ENCODE measurements around the gene ATOH7. TPM values are rescaled to one million over a fixed set of nuclear protein-coding genes. Genes with fewer than 3 reads are reported as not detected.

ATOH7 gene
- total and polyA plus RNA-seq, 2 donors (not counting 1 experiment from before 2014, with no cell fraction given), result not detected

DNA sequence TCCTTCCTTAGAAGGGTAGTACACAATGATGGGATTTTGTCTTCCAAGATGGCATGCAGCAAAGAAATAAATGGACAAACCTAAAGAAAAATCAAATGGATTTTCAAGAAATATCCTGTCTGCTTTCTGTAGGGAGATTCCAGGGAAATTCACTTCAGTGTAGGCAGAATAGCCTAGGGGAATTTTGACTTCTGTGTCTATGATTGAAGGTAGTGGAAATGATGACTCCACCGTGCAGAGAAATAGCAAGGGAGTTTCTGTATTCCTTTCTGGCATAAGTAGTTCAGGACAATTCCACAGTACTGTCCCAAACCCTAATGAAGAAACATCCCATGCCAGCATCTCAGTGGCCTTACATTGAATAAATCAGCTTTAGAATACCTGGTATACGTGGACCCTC, 9.5 kb downstream of the ATOH7 start:
- H3K9me3 ChIP-seq (ENCODE audit: control extremely low read depth in 1 of 3, control insufficient read depth in 2 of 3, insufficient read depth in 1 of 3, low read length in 2 of 3), result no peaks in the 10 kb centered on the region
- H3K4me3 ChIP-seq (ENCODE audit: control extremely low read depth in 1 of 5, extremely low read depth in 1 of 5, insufficient read depth in 1 of 5, low read depth in 2 of 5, low read length in 4 of 5), result no peak overlapping the region
- H3K9me3 Mint-ChIP-seq (ENCODE audit: insufficient read depth), result no peaks in the 10 kb centered on the region
- H3K9ac ChIP-seq (ENCODE audit: low read length), result no peak overlapping the region
- DNase-seq (no peak), ATAC-seq (ENCODE audit: low read depth) (no peak)
- no peak overlapping the region for H3K27ac ChIP-seq (ENCODE audit: low read length in 2 of 2)
- intact Hi-C loops (cut with micrococcal nuclease), result no loop called here
- no peaks in the 10 kb centered on the region for H3K4me1 Mint-ChIP-seq
- no peaks in the 10 kb centered on the region for H3K4me1 ChIP-seq (ENCODE audit: control insufficient read depth in 2 of 2, insufficient read depth in 2 of 2, low read length in 2 of 2)
- H2AFZ ChIP-seq (ENCODE audit: insufficient read depth, low read depth, low read length, poor library complexity, severe bottlenecking), result no peak overlapping the region
- H3K27ac Mint-ChIP-seq, result no peak overlapping the region
- ChIA-PET CTCF (interaction anchor here (1.3 kb wide), 1 partner anchor 79 kb away, joined by 3 read pairs; no protein-coding TSS in a partner anchor), POLR2A (no interaction called here)
- no peaks in the 10 kb centered on the region for H3K27me3 ChIP-seq (replicated peaks in 1 of 4; ENCODE audit: control extremely low read depth in 1 of 4, control insufficient read depth in 3 of 4, insufficient read depth in 4 of 4, low read length in 3 of 4)
- TF ChIP-seq EZH2 (IDR thresholded peaks at IDR 0.05; ENCODE audit: borderline replicate concordance, insufficient read depth, low read depth, low read length, poor library complexity, severe bottlenecking), result no peak
- TF ChIP-seq, protein P1, sequence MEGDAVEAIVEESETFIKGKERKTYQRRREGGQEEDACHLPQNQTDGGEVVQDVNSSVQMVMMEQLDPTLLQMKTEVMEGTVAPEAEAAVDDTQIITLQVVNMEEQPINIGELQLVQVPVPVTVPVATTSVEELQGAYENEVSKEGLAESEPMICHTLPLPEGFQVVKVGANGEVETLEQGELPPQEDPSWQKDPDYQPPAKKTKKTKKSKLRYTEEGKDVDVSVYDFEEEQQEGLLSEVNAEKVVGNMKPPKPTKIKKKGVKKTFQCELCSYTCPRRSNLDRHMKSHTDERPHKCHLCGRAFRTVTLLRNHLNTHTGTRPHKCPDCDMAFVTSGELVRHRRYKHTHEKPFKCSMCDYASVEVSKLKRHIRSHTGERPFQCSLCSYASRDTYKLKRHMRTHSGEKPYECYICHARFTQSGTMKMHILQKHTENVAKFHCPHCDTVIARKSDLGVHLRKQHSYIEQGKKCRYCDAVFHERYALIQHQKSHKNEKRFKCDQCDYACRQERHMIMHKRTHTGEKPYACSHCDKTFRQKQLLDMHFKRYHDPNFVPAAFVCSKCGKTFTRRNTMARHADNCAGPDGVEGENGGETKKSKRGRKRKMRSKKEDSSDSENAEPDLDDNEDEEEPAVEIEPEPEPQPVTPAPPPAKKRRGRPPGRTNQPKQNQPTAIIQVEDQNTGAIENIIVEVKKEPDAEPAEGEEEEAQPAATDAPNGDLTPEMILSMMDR (IDR thresholded peaks at IDR 0.05), result no peak
- H3K4me2 ChIP-seq (replicated peaks; ENCODE audit: low read depth, low read length, poor library complexity, severe bottlenecking), result no peak overlapping the region
- H3K36me3 ChIP-seq (replicated peaks in 1 of 2; ENCODE audit: control extremely low read depth in 1 of 2, control insufficient read depth in 1 of 2, extremely low read depth in 1 of 2, insufficient read depth in 2 of 2, low read length in 1 of 2), result no peaks in the 10 kb centered on the region
- WGBS (ENCODE audit: insufficient coverage), result 71% methylated on average over 1 of the region's 2 CpGs
- H3K4me3 Mint-ChIP-seq, result no peak overlapping the region
- no peaks in the 10 kb centered on the region for H3K27me3 Mint-ChIP-seq
- H3K79me2 ChIP-seq (ENCODE audit: control insufficient read depth, insufficient read depth, low read length), result no peaks in the 10 kb centered on the region
- no peaks in the 10 kb centered on the region for H4K20me1 ChIP-seq (ENCODE audit: control insufficient read depth, insufficient read depth, low read length, poor library complexity, severe bottlenecking)

DNA sequence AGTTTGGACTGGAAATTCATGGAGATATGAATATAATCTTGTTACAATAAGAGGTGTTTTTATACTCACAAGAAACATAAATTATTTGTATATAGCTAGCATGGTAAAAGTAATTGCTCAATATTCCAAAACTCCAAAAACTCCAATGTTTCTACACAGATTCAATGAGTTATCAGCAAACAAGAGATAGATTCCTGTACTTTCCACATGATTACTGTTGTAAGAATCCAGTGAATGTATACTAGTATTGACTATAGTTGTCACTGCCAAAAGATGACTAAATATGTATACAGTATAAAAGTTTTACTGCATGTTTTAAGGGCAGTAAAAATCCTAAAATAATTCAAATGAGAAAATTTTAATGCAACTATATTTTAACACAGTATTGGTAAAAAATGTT, 10.7 kb downstream of the ATOH7 start:
- H3K4me3 Mint-ChIP-seq, result no peak overlapping the region
- no peak overlapping the region for H3K4me3 ChIP-seq (ENCODE audit: control extremely low read depth in 1 of 5, extremely low read depth in 1 of 5, insufficient read depth in 1 of 5, low read depth in 2 of 5, low read length in 4 of 5)
- H3K4me1 ChIP-seq (ENCODE audit: control insufficient read depth in 2 of 2, insufficient read depth in 2 of 2, low read length in 2 of 2), result no peaks in the 10 kb centered on the region
- no peaks in the 10 kb centered on the region for H3K9me3 Mint-ChIP-seq (ENCODE audit: insufficient read depth)
- no peak overlapping the region for H2AFZ ChIP-seq (ENCODE audit: insufficient read depth, low read depth, low read length, poor library complexity, severe bottlenecking)
- H4K20me1 ChIP-seq (ENCODE audit: control insufficient read depth, insufficient read depth, low read length, poor library complexity, severe bottlenecking), result no peaks in the 10 kb centered on the region
- no peak overlapping the region for H3K27ac ChIP-seq (ENCODE audit: low read length in 2 of 2)
- TF ChIP-seq, protein P1 (IDR thresholded peaks at IDR 0.05), result no peak
- no peak for TF ChIP-seq EZH2 (IDR thresholded peaks at IDR 0.05; ENCODE audit: borderline replicate concordance, insufficient read depth, low read depth, low read length, poor library complexity, severe bottlenecking)
- no peaks in the 10 kb centered on the region for H3K79me2 ChIP-seq (ENCODE audit: control insufficient read depth, insufficient read depth, low read length)
- ChIA-PET POLR2A (no interaction called here), CTCF (interaction anchor here (0.7 to 1.1 kb wide), 2 partner anchors 8 to 304 kb away, joined by 3 read pairs; no protein-coding TSS in a partner anchor)
- no peak for ATAC-seq (ENCODE audit: low read depth)
- no peaks in the 10 kb centered on the region for H3K36me3 ChIP-seq (replicated peaks in 1 of 2; ENCODE audit: control extremely low read depth in 1 of 2, control insufficient read depth in 1 of 2, extremely low read depth in 1 of 2, insufficient read depth in 2 of 2, low read length in 1 of 2)
- no peaks in the 10 kb centered on the region for H3K27me3 ChIP-seq (replicated peaks in 1 of 4; ENCODE audit: control extremely low read depth in 1 of 4, control insufficient read depth in 3 of 4, insufficient read depth in 4 of 4, low read length in 3 of 4)
- DNase-seq, result no peak
- no peak overlapping the region for H3K4me2 ChIP-seq (replicated peaks; ENCODE audit: low read depth, low read length, poor library complexity, severe bottlenecking)
- H3K27ac Mint-ChIP-seq, result no peak overlapping the region
- H3K27me3 Mint-ChIP-seq, result no peaks in the 10 kb centered on the region
- H3K9ac ChIP-seq (ENCODE audit: low read length), result no peak overlapping the region
- H3K4me1 Mint-ChIP-seq, result no peaks in the 10 kb centered on the region
- intact Hi-C loops (cut with micrococcal nuclease), result no loop called here
- H3K9me3 ChIP-seq (ENCODE audit: control extremely low read depth in 1 of 3, control insufficient read depth in 2 of 3, insufficient read depth in 1 of 3, low read length in 2 of 3), result no peaks in the 10 kb centered on the region
